ENCODE results near the gene C17orf114.

The C17orf114 gene

GRCh38 chr17:4806777-4807604 is 4.9 kb upstream of the C17orf114 start, which contains the start of gene PLD2 (continued):
- peak; percentile 73 for TF ChIP-seq POLR2G (IDR thresholded peaks at IDR 0.05; ENCODE audit: low read depth, low read length)
- no peak for TF ChIP-seq SMARCE1 (IDR thresholded peaks at IDR 0.05; ENCODE audit: borderline replicate concordance)
- TF ChIP-seq ARNT2 (CRISPR knock-in tag; IDR thresholded peaks at IDR 0.05; ENCODE audit: low read depth) = peak; percentile 16; the same call in 1 of the 2 replicates
- peak; percentile 13; the same call in 1 of the 2 replicates for TF ChIP-seq KDM5B (CRISPR knock-in tag; IDR thresholded peaks at IDR 0.05; ENCODE audit: borderline replicate concordance)
- TF ChIP-seq HNF4G (IDR thresholded peaks at IDR 0.05; ENCODE audit: borderline replicate concordance, low read depth, low read length) = peak; percentile 5; the same call in 1 of the 2 replicates
- no peak for TF ChIP-seq HNF4G (CRISPR knock-in tag; IDR thresholded peaks at IDR 0.05; ENCODE audit: borderline replicate concordance, low read depth)
- TF ChIP-seq ZNF431 (CRISPR knock-in tag; IDR thresholded peaks at IDR 0.05; ENCODE audit: borderline replicate concordance, low read depth) = 0 out of 2 replicates have a peak, but pooled peaks have one; percentile 35
- TF ChIP-seq NR0B2 (CRISPR knock-in tag; IDR thresholded peaks at IDR 0.05) = 0 out of 2 replicates have a peak, but pooled peaks have one; percentile 11
- peak; percentile 47; the same call in 1 of the 2 replicates for TF ChIP-seq ZNF451 (CRISPR knock-in tag; IDR thresholded peaks at IDR 0.05)
- TF ChIP-seq RBFOX2 (IDR thresholded peaks at IDR 0.05; ENCODE audit: low read depth, low read length) = peak; percentile 69
- peak; percentile 84 for TF ChIP-seq ZFY (CRISPR knock-in tag; IDR thresholded peaks at IDR 0.05)
- no peak for TF ChIP-seq NRL (CRISPR knock-in tag; IDR thresholded peaks at IDR 0.05; ENCODE audit: borderline replicate concordance)
- TF ChIP-seq HBP1 (CRISPR knock-in tag; IDR thresholded peaks at IDR 0.05; ENCODE audit: low read depth) = peak; percentile 65; the same call in 1 of the 2 replicates
- TF ChIP-seq SP1 (IDR thresholded peaks at IDR 0.05) = no peak
- TF ChIP-seq SP1 (CRISPR knock-in tag; IDR thresholded peaks at IDR 0.05) = peak; percentile 68
- TF ChIP-seq TBP (CRISPR knock-in tag; IDR thresholded peaks at IDR 0.05) = no peak
- TF ChIP-seq POGZ (CRISPR knock-in tag; IDR thresholded peaks at IDR 0.05) = no peak
- TF ChIP-seq MXI1 (IDR thresholded peaks at IDR 0.05; ENCODE audit: borderline replicate concordance, low read depth, low read length) = peak; percentile 47; the same call in 1 of the 3 replicates
- peak; percentile 57; the same call in 1 of the 2 replicates for TF ChIP-seq UBTF (CRISPR knock-in tag; IDR thresholded peaks at IDR 0.05)
- peak; percentile 58; the same call in 1 of the 2 replicates for TF ChIP-seq YEATS4 (CRISPR knock-in tag; IDR thresholded peaks at IDR 0.05; ENCODE audit: borderline replicate concordance)
- peak; percentile 40; the same call in 1 of the 2 replicates for TF ChIP-seq ZNF446 (CRISPR knock-in tag; IDR thresholded peaks at IDR 0.05)
- TF ChIP-seq SRY (CRISPR knock-in tag; IDR thresholded peaks at IDR 0.05) = peak; percentile 25; the same call in 1 of the 2 replicates
- TF ChIP-seq HOXA7 (CRISPR knock-in tag; IDR thresholded peaks at IDR 0.05) = no peak
- no peak for TF ChIP-seq CREM (IDR thresholded peaks at IDR 0.05)
- TF ChIP-seq CREM (CRISPR knock-in tag; IDR thresholded peaks at IDR 0.05) = no peak
- TF ChIP-seq ZC3H4 (CRISPR knock-in tag; IDR thresholded peaks at IDR 0.05; ENCODE audit: borderline replicate concordance) = no peak
